ENCODE results near the gene RPL37A.

DNA sequence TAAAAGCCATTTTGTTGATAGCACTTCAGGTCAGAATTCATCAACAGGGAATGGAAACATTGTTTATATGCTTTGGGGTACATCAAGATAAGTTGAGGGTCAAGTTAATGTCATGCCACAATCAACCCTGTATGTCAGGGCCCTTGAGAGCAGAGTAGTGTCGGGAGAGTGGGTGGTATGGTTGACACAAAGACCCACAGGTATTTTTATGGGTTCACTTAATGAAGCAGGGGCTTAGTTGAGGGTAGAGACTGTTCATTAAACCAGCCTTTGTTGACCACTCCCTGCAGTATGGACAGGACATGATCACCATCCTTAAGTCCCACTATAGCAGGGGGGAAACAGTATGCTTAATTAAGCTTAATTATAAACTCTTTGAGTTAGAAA lies 5.7 kb downstream of the RPL37A start:
- TF ChIP-seq, protein P1, sequence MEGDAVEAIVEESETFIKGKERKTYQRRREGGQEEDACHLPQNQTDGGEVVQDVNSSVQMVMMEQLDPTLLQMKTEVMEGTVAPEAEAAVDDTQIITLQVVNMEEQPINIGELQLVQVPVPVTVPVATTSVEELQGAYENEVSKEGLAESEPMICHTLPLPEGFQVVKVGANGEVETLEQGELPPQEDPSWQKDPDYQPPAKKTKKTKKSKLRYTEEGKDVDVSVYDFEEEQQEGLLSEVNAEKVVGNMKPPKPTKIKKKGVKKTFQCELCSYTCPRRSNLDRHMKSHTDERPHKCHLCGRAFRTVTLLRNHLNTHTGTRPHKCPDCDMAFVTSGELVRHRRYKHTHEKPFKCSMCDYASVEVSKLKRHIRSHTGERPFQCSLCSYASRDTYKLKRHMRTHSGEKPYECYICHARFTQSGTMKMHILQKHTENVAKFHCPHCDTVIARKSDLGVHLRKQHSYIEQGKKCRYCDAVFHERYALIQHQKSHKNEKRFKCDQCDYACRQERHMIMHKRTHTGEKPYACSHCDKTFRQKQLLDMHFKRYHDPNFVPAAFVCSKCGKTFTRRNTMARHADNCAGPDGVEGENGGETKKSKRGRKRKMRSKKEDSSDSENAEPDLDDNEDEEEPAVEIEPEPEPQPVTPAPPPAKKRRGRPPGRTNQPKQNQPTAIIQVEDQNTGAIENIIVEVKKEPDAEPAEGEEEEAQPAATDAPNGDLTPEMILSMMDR (IDR thresholded peaks at IDR 0.05; ENCODE audit: insufficient read depth, low read length), result no peak
- TF ChIP-seq POLR2AphosphoS5 (IDR thresholded peaks at IDR 0.05; ENCODE audit: low read depth) (peak; percentile 66), SPI1 (IDR thresholded peaks at IDR 0.05; ENCODE audit: borderline replicate concordance, low read depth) (no peak), GABPA (IDR thresholded peaks at IDR 0.05; ENCODE audit: low read depth) (no peak)
- TF ChIP-seq, protein P2, sequence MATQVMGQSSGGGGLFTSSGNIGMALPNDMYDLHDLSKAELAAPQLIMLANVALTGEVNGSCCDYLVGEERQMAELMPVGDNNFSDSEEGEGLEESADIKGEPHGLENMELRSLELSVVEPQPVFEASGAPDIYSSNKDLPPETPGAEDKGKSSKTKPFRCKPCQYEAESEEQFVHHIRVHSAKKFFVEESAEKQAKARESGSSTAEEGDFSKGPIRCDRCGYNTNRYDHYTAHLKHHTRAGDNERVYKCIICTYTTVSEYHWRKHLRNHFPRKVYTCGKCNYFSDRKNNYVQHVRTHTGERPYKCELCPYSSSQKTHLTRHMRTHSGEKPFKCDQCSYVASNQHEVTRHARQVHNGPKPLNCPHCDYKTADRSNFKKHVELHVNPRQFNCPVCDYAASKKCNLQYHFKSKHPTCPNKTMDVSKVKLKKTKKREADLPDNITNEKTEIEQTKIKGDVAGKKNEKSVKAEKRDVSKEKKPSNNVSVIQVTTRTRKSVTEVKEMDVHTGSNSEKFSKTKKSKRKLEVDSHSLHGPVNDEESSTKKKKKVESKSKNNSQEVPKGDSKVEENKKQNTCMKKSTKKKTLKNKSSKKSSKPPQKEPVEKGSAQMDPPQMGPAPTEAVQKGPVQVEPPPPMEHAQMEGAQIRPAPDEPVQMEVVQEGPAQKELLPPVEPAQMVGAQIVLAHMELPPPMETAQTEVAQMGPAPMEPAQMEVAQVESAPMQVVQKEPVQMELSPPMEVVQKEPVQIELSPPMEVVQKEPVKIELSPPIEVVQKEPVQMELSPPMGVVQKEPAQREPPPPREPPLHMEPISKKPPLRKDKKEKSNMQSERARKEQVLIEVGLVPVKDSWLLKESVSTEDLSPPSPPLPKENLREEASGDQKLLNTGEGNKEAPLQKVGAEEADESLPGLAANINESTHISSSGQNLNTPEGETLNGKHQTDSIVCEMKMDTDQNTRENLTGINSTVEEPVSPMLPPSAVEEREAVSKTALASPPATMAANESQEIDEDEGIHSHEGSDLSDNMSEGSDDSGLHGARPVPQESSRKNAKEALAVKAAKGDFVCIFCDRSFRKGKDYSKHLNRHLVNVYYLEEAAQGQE (IDR thresholded peaks at IDR 0.05; ENCODE audit: insufficient replicate concordance, low read depth), result no peak
